ENCODE data around the gene EIF5A2.

DNA sequence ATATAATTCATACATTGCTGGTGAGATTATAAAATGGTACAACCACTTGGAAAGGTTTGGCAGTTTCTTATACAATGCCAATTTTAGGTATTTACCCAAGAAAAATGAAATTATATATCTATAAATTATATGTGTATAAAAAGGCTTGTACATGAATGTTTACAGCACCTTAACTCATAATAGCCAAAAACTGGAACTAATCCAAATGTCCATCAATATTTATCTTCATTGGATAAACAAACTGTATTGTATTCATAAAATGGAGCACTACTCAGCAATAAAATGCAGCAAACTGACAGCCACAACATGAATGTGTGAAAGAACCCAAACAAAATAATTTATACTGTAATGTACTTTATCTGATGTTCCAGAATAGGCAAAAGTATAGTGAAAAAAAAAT, 33.6 kb upstream of the EIF5A2 start:
- TF ChIP-seq, protein P1, sequence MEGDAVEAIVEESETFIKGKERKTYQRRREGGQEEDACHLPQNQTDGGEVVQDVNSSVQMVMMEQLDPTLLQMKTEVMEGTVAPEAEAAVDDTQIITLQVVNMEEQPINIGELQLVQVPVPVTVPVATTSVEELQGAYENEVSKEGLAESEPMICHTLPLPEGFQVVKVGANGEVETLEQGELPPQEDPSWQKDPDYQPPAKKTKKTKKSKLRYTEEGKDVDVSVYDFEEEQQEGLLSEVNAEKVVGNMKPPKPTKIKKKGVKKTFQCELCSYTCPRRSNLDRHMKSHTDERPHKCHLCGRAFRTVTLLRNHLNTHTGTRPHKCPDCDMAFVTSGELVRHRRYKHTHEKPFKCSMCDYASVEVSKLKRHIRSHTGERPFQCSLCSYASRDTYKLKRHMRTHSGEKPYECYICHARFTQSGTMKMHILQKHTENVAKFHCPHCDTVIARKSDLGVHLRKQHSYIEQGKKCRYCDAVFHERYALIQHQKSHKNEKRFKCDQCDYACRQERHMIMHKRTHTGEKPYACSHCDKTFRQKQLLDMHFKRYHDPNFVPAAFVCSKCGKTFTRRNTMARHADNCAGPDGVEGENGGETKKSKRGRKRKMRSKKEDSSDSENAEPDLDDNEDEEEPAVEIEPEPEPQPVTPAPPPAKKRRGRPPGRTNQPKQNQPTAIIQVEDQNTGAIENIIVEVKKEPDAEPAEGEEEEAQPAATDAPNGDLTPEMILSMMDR (conservative IDR thresholded peaks at IDR 0.05 in 1 of 2, IDR thresholded peaks at IDR 0.05 in 1 of 2; ENCODE audit: extremely low read depth in 1 of 2, insufficient read depth in 1 of 2, low read depth in 1 of 2, low read length in 2 of 2) = no peak
- TF ChIP-seq EZH2 (IDR thresholded peaks at IDR 0.05; ENCODE audit: borderline replicate concordance, low read length) = no peak

Data from mammary epithelial cell (primary cell).